ENCODE measurements around the gene HNRNPA3. TPM values are rescaled to one million over a fixed set of nuclear protein-coding genes. Genes with fewer than 3 reads are reported as not detected.

Gene HNRNPA3
- total and polyA plus RNA-seq, 2 of the 13 experiments (the other 11 are each of a cell fraction or from before 2014, with no cell fraction given): 73.3 to 97.7 TPM

DNA sequence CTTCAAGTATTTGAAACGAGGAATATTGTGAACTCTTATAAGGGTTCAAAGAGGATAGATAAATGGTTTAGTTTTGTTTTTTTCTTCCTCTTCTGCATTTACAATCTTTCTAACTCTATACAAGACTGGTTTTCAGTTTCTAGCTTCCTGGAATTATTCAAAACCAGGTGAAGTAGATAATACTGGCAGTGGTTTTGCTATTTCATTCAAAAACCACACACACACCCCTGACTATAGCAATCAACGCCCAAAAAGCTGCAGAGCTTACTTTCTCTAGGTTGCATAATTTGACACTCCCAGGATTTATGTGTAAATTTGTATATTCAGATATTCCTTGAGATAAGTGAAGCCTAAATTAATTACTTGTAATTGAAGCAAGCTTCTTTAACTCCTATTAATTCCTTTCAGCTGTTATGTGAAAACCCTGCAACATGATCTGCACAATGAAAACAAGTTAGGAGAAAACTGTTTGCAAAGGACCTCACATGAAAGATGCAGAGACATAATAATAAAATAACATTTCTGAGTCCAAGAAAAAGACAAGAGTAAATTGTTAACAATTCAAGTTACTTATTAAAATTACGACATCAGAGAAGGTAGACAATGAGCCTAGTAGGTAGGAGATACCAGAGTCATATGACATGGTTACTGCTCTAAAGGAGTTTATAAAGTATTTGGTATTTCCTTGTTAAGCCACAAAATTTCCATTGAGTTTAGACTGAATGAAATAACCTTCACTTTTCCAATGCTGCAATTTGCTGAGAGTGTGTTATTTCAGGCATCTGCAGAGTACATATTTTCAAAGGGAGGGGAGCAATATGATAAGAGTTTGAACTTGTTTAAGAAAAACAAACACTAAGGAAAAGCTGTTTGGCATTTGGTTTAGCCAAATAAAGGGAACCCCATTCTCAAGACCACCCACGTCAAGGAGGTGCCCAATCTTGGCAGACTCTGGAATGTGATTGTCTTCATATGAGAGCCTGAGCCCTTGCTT lies 53.5 kb downstream of the HNRNPA3 start (continued):
- peak; percentile 54; the same call in 1 of the 2 replicates for TF ChIP-seq ZBTB34 (CRISPR knock-in tag; IDR thresholded peaks at IDR 0.05)
- no peak for TF ChIP-seq ZIK1 (CRISPR knock-in tag; IDR thresholded peaks at IDR 0.05; ENCODE audit: borderline replicate concordance, low read depth)
- TF ChIP-seq PRPF4 (IDR thresholded peaks at IDR 0.05; ENCODE audit: low read depth, low read length, poor library complexity, severe bottlenecking): no peak
- TF ChIP-seq ZNF460 (CRISPR knock-in tag; IDR thresholded peaks at IDR 0.05; ENCODE audit: borderline replicate concordance): no peak
- no peak for TF ChIP-seq KDM5B (CRISPR knock-in tag; IDR thresholded peaks at IDR 0.05; ENCODE audit: borderline replicate concordance)
- TF ChIP-seq ZNF598 (CRISPR knock-in tag; IDR thresholded peaks at IDR 0.05; ENCODE audit: borderline replicate concordance): no peak
- no peak for TF ChIP-seq NCOA1 (CRISPR knock-in tag; IDR thresholded peaks at IDR 0.05)
- TF ChIP-seq, protein P1, sequence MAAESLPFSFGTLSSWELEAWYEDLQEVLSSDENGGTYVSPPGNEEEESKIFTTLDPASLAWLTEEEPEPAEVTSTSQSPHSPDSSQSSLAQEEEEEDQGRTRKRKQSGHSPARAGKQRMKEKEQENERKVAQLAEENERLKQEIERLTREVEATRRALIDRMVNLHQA (CRISPR knock-in tag; IDR thresholded peaks at IDR 0.05): no peak
- TF ChIP-seq ZNF878 (CRISPR knock-in tag; IDR thresholded peaks at IDR 0.05): no peak
- no peak for TF ChIP-seq CREB3 (CRISPR knock-in tag; IDR thresholded peaks at IDR 0.05)
- TF ChIP-seq, protein P2, sequence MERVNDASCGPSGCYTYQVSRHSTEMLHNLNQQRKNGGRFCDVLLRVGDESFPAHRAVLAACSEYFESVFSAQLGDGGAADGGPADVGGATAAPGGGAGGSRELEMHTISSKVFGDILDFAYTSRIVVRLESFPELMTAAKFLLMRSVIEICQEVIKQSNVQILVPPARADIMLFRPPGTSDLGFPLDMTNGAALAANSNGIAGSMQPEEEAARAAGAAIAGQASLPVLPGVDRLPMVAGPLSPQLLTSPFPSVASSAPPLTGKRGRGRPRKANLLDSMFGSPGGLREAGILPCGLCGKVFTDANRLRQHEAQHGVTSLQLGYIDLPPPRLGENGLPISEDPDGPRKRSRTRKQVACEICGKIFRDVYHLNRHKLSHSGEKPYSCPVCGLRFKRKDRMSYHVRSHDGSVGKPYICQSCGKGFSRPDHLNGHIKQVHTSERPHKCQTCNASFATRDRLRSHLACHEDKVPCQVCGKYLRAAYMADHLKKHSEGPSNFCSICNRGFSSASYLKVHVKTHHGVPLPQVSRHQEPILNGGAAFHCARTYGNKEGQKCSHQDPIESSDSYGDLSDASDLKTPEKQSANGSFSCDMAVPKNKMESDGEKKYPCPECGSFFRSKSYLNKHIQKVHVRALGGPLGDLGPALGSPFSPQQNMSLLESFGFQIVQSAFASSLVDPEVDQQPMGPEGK (CRISPR knock-in tag; IDR thresholded peaks at IDR 0.05): peak; percentile 77
- 0 out of 2 replicates have a peak, but pooled peaks have one; percentile 5 for TF ChIP-seq SATB2 (CRISPR knock-in tag; IDR thresholded peaks at IDR 0.05)
- no peak for TF ChIP-seq ZNF446 (CRISPR knock-in tag; IDR thresholded peaks at IDR 0.05)
- no peak for TF ChIP-seq TFDP2 (CRISPR knock-in tag; IDR thresholded peaks at IDR 0.05)
- no peak for TF ChIP-seq ZNF343 (CRISPR knock-in tag; IDR thresholded peaks at IDR 0.05)
- no peak for TF ChIP-seq ZNF451 (CRISPR knock-in tag; IDR thresholded peaks at IDR 0.05)
- TF ChIP-seq SMARCE1 (IDR thresholded peaks at IDR 0.05; ENCODE audit: borderline replicate concordance): no peak
- TF ChIP-seq ZNF207 (IDR thresholded peaks at IDR 0.05; ENCODE audit: borderline replicate concordance): no peak
- TF ChIP-seq CHCHD3 (CRISPR knock-in tag; IDR thresholded peaks at IDR 0.05): no peak
- TF ChIP-seq SP4 (CRISPR knock-in tag; IDR thresholded peaks at IDR 0.05): no peak
- TF ChIP-seq MIXL1 (CRISPR knock-in tag; IDR thresholded peaks at IDR 0.05): 0 out of 2 replicates have a peak, but pooled peaks have one; percentile 6
- TF ChIP-seq ATF7-NPFF (CRISPR knock-in tag; IDR thresholded peaks at IDR 0.05; ENCODE audit: low read depth): no peak
- TF ChIP-seq ZSCAN20 (CRISPR knock-in tag; IDR thresholded peaks at IDR 0.05; ENCODE audit: borderline replicate concordance): no peak
- TF ChIP-seq KAT8 (CRISPR knock-in tag; IDR thresholded peaks at IDR 0.05): no peak
- no peak for TF ChIP-seq ZNF138 (CRISPR knock-in tag; IDR thresholded peaks at IDR 0.05; ENCODE audit: low read depth)

All from HepG2 (cell line).